ENCODE results near the gene CLTCL1. TPM values are rescaled to one million over a fixed set of nuclear protein-coding genes. Genes with fewer than 3 reads are reported as not detected.

CLTCL1 gene
- total and polyA plus RNA-seq, 12 donors: 13.0 to 62.8 (median 21.8) TPM

DNA sequence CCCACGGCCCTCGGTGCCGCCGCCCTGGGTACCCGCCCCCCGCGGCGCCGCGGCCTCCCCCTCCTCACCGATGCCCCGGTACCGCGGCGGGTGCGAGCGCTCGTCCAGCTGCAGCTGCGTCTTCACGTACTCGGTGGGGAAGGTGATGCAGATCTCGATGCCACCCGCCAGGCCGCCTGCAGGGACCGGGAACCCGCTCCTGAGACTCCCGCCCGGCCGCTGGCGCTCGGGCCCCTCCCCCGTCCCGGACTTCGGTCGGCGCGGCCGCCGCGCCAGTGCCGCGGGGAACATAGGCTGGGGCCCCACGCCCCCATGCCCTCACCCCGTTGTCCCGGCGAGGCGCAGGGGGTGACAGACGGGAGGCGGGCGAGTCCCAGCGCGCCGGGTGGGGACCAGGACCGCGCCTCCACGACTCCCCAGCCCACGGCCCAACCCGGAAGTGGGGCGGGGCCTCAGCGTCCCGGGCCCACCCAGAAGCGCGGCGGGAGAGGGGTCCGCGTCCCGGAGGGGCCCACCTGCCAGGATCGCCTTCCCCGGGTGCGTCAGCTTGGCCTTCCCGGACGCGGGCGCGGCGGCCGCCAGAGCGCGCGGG lies 113.4 kb downstream of the CLTCL1 start:
- TF ChIP-seq, protein P1, sequence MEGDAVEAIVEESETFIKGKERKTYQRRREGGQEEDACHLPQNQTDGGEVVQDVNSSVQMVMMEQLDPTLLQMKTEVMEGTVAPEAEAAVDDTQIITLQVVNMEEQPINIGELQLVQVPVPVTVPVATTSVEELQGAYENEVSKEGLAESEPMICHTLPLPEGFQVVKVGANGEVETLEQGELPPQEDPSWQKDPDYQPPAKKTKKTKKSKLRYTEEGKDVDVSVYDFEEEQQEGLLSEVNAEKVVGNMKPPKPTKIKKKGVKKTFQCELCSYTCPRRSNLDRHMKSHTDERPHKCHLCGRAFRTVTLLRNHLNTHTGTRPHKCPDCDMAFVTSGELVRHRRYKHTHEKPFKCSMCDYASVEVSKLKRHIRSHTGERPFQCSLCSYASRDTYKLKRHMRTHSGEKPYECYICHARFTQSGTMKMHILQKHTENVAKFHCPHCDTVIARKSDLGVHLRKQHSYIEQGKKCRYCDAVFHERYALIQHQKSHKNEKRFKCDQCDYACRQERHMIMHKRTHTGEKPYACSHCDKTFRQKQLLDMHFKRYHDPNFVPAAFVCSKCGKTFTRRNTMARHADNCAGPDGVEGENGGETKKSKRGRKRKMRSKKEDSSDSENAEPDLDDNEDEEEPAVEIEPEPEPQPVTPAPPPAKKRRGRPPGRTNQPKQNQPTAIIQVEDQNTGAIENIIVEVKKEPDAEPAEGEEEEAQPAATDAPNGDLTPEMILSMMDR (IDR thresholded peaks at IDR 0.05): no peak
- TF ChIP-seq POLR2A (IDR thresholded peaks at IDR 0.05): peak in 1 of 2 donors; percentile 46
- Histone ChIP-seq H3K4me3 (peak overlapping the region; percentile 31 to 94 (median 82)), H3K9me3 (replicated peaks in 1 of 3) (no peaks in the 10 kb centered on the region), H3K27me3 (no peaks in the 10 kb centered on the region), H3K27ac (peak overlapping the region in 4 of 5 donors; percentile 79 to 97 (median 86)), H3K4me1 (replicated peaks in 1 of 2) (peaks cover 24 to 38% of the 10 kb centered on the region in 2 donors), H3K36me3 (replicated peaks in 1 of 2) (peaks cover 0 to 5% of the 10 kb centered on the region in 2 donors)
- 0 to 1% methylated on average over 69 to 79 of the region's 80 CpGs; no CpG with 5 or more reads in 2 of the 4 donors for WGBS, 4 donors
- intact Hi-C loops (cut with DNase I): no loop called here
- peak; percentile 45 to 67 (median 61) for DNase-seq

- TF ChIP-seq, protein P1 (IDR thresholded peaks at IDR 0.05): no peak
- TF ChIP-seq POLR2A (IDR thresholded peaks at IDR 0.05): no peak
- intact Hi-C loops (cut with DNase I): no loop called here
- peaks cover 0 to 5% of the 10 kb centered on the region in 2 donors for H3K36me3 ChIP-seq (replicated peaks in 1 of 2)
- DNase-seq: no peak
- peak overlapping the region in 4 of 5 donors; percentile 26 to 97 (median 86) for H3K27ac ChIP-seq
- H3K9me3 ChIP-seq (replicated peaks in 1 of 3): no peaks in the 10 kb centered on the region
- peak overlapping the region in 3 of 4 donors; percentile 31 to 94 (median 79) for H3K4me3 ChIP-seq
- no peaks in the 10 kb centered on the region for H3K27me3 ChIP-seq
- 17 to 37% (median 20%) methylated on average over 4 to 55 of the region's 55 CpGs for WGBS, 4 donors
- peaks cover 29 to 45% of the 10 kb centered on the region in 2 donors for H3K4me1 ChIP-seq (replicated peaks in 1 of 2)
Observed at GRCh38 chr22:19177164-19178064, 114.1 kb downstream of the CLTCL1 start.

DNA sequence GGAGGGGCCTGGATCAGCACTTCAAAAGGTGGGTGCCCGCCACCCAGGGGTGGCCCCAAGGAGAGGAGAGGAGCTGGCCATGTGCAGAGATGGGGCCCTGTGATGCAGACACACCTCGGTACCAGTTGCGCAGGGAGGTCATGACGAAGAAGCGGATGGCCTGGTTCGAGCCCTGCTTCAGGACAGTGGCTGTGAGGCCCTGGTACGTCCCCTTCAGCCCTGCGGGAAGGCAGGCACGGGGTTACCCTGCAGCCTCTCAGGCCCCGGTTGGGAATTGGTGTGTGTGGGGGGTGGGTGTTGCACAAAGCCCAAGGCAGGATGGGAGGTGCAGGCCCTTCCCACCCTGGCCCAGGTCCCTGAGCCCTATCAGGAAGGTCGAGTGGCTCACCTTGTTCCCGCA lies 114.8 kb downstream of the CLTCL1 start:
- Histone ChIP-seq H3K27me3 (no peaks in the 10 kb centered on the region), H3K36me3 (replicated peaks in 1 of 2) (peaks cover 0 to 5% of the 10 kb centered on the region in 2 donors), H3K4me3 (no peak overlapping the region), H3K27ac (peak overlapping the region in 3 of 5 donors; percentile 85 to 97 (median 88)), H3K9me3 (replicated peaks in 1 of 3) (no peaks in the 10 kb centered on the region), H3K4me1 (replicated peaks in 1 of 2) (peaks cover 35 to 52% of the 10 kb centered on the region in 2 donors)
- TF ChIP-seq, protein P1 (IDR thresholded peaks at IDR 0.05): no peak
- TF ChIP-seq POLR2A (IDR thresholded peaks at IDR 0.05): no peak
- WGBS, 4 donors: 68 to 100% (median 74%) methylated on average over 1 to 12 of the region's 12 CpGs
- peak in 1 of 7 donors; percentile 30 for DNase-seq
- intact Hi-C loops (cut with DNase I): no loop called here

- DNase-seq: peak in 2 of 7 donors; percentile 25 to 41
- H3K4me3 ChIP-seq: no peak overlapping the region
- no peak for TF ChIP-seq POLR2A (IDR thresholded peaks at IDR 0.05)
- TF ChIP-seq, protein P1 (IDR thresholded peaks at IDR 0.05): no peak
- intact Hi-C loops (cut with DNase I): no loop called here
- no peaks in the 10 kb centered on the region for H3K9me3 ChIP-seq (replicated peaks in 1 of 3)
- H3K27ac ChIP-seq: no peak overlapping the region
- 68 to 79% (median 72%) methylated on average over 5 to 12 of the region's 12 CpGs for WGBS, 4 donors
- H3K4me1 ChIP-seq (replicated peaks in 1 of 2): peaks cover 35 to 52% of the 10 kb centered on the region in 2 donors
- peaks cover 0 to 5% of the 10 kb centered on the region in 2 donors for H3K36me3 ChIP-seq (replicated peaks in 1 of 2)
- H3K27me3 ChIP-seq: no peaks in the 10 kb centered on the region
Observed at GRCh38 chr22:19176175-19176643, 115.3 kb downstream of the CLTCL1 start.
